Tibial nerve (tissue), 4 donors: ENCODE results near the gene DNAJC11. TPM values are rescaled to one million over a fixed set of nuclear protein-coding genes. Genes with fewer than 3 reads are reported as not detected.

Experiments used
- DNase-seq, 2 donors: peaks; one replicate each; pipeline ENCODE4 v3.0.0-alpha.2; 2019; ENCODE audit warnings: low spot score in 2 of 2
- H3K27ac ChIP-seq, 4 donors: fragments of 200-600 bp; sonication (generic) in 3 of 4; one replicate each; pipeline ENCODE4 v1.5.1; 2017 to 2019; ENCODE audit warnings: mild to moderate bottlenecking in 1 of 4
- H3K27me3 ChIP-seq, 2 donors: fragments of 200-600 bp; sonication (generic) in 1 of 2; one replicate each; pipeline versions ENCODE4 v1.5.1 to v1.6.0; 2017 to 2019
- H3K36me3 ChIP-seq, 3 donors: fragments of 200-600 bp; sonication (generic); one replicate each; pipeline ENCODE4 v1.5.1; 2018 to 2019
- H3K4me1 ChIP-seq, 4 donors: fragments of 200-600 bp; sonication (generic) in 3 of 4; one replicate each; pipeline ENCODE4 v1.5.1; 2017 to 2019
- H3K4me3 ChIP-seq, 4 donors: fragments of 200-600 bp; sonication (generic) in 3 of 4; one replicate each; pipeline ENCODE4 v1.5.1; 2017 to 2019; ENCODE audit warnings: mild to moderate bottlenecking in 1 of 4, moderate library complexity in 1 of 4
- H3K9me3 ChIP-seq, 4 donors: fragments of 200-600 bp; sonication (generic) in 3 of 4; one replicate each; pipeline ENCODE4 v1.5.1; 2017 to 2019
- EP300 ChIP-seq, 2 donors: sonication (generic); formaldehyde crosslinking; IDR thresholded peaks; one replicate each; pipeline ENCODE4 v1.6.1; 2017; ENCODE audit warnings: antibody characterized with exemption in 2 of 2, mild to moderate bottlenecking in 1 of 2
- POLR2A ChIP-seq, 2 donors: fragments of 450-650 bp; IDR thresholded peaks; one replicate each; pipeline ENCODE4 v1.6.1; 2017; ENCODE audit warnings: antibody characterized with exemption in 2 of 2, mild to moderate bottlenecking in 2 of 2, moderate library complexity in 2 of 2
- WGBS, 2 donors: methylation state at CpG; one replicate each; pipeline ENCODE4 v1.1.5; 2018; 5-methylcytosine and 5-hydroxymethylcytosine counted together
- total RNA-seq, 4 donors: library from RNA; depleted of rRNA; stranded (reverse); fragments of >200 nt; gene quantifications; one replicate each; pipeline ENCODE4 v1.1.0, GENCODE V29; 2016
- TF ChIP-seq, protein P1 (sequence below), 5 experiments: fragments of 200-600 bp in 3 of 5; fragments of 450-650 bp in 2 of 5; sonication (generic) in 3 of 5; IDR thresholded peaks; one replicate each; pipeline ENCODE4 v1.5.1; 2016 to 2019; ENCODE audit warnings: antibody characterized with exemption in 5 of 5, mild to moderate bottlenecking in 3 of 5, moderate library complexity in 2 of 5

The DNAJC11 gene
- total RNA-seq, 4 donors from 2014 or later: 24.9 to 36.9 (median 31.7) TPM

DNA sequence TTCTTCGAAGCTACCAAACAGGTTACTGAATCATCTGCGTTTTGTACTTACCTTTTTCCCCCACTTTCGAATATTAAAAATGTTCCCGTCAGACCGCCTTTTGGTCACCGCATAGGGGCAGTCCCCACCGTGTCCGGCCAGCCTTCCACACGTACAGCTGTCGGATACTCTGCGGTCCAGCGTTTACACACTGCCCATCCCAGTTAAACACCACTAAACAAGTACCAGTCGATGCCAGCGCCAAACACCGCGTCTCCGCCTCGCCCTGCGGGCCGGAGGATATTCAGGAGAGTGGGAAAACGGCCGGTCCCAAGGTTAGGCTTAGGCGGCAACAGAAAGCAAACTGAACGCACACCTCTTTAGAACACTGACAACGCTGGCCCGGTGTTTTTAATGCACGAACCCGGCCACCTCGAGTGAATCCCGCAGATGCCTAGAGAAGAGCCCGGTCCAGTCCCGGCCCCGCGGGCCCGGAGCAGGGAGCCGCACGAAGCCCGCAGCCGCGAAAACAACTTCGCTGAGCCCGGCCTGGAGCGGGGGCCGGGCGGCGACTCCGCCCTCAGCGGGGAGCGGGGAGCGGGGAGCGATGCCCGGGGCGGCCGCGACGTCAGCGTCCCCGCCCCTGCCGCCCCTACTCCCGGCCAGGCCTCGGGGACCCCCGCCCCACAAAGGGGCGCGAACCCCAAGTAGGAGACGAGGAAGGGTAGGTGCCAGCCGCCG is 88.8 kb downstream of the DNAJC11 start:
- peaks cover 0 to 49% (median 20%) of the 10 kb centered on the region in 4 donors for H3K4me1 ChIP-seq
- WGBS, 2 donors: 0 to 1% methylated on average over 27 to 32 of the region's 67 CpGs
- peaks cover 0 to 7% (median 0%) of the 10 kb centered on the region in 3 donors for H3K36me3 ChIP-seq
- H3K4me3 ChIP-seq: peak overlapping the region; percentile 78 to 100 (median 96)
- no peaks in the 10 kb centered on the region for H3K9me3 ChIP-seq
- DNase-seq: peak in 1 of 2 donors; percentile 44
- TF ChIP-seq EP300 (IDR thresholded peaks at IDR 0.05) (peak in 1 of 2 donors; percentile 22), POLR2A (IDR thresholded peaks at IDR 0.05) (peak; percentile 29 to 49)
- TF ChIP-seq, protein P1, sequence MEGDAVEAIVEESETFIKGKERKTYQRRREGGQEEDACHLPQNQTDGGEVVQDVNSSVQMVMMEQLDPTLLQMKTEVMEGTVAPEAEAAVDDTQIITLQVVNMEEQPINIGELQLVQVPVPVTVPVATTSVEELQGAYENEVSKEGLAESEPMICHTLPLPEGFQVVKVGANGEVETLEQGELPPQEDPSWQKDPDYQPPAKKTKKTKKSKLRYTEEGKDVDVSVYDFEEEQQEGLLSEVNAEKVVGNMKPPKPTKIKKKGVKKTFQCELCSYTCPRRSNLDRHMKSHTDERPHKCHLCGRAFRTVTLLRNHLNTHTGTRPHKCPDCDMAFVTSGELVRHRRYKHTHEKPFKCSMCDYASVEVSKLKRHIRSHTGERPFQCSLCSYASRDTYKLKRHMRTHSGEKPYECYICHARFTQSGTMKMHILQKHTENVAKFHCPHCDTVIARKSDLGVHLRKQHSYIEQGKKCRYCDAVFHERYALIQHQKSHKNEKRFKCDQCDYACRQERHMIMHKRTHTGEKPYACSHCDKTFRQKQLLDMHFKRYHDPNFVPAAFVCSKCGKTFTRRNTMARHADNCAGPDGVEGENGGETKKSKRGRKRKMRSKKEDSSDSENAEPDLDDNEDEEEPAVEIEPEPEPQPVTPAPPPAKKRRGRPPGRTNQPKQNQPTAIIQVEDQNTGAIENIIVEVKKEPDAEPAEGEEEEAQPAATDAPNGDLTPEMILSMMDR (IDR thresholded peaks at IDR 0.05): no peak
- peak overlapping the region; percentile 83 to 99 (median 96) for H3K27ac ChIP-seq
- no peaks in the 10 kb centered on the region for H3K27me3 ChIP-seq

- Histone ChIP-seq H3K27me3 (no peaks in the 10 kb centered on the region), H3K4me3 (peak overlapping the region; percentile 66 to 95 (median 89)), H3K36me3 (peaks cover 0 to 8% (median under 1%) of the 10 kb centered on the region in 3 donors), H3K9me3 (no peaks in the 10 kb centered on the region), H3K4me1 (peaks cover 0 to 45% (median 34%) of the 10 kb centered on the region in 4 donors), H3K27ac (peak overlapping the region; percentile 95 to 100 (median 98))
- 5 to 8% methylated on average over 19 of the region's 19 CpGs for WGBS, 2 donors
- TF ChIP-seq EP300 (IDR thresholded peaks at IDR 0.05) (peak in 1 of 2 donors; percentile 66), POLR2A (IDR thresholded peaks at IDR 0.05) (no peak)
- TF ChIP-seq, protein P1 (IDR thresholded peaks at IDR 0.05): peak in 2 of 5 experiments; percentile 49 to 65
- peak; percentile 57 to 76 for DNase-seq
Observed at GRCh38 chr1:6603915-6604558, 97.6 kb downstream of the DNAJC11 start.

- peaks cover 0 to 15% (median 7%) of the 10 kb centered on the region in 3 donors for H3K36me3 ChIP-seq
- peaks cover 0 to 51% (median 41%) of the 10 kb centered on the region in 4 donors for H3K4me1 ChIP-seq
- 0 to 1% methylated on average over 33 to 36 of the region's 36 CpGs for WGBS, 2 donors
- TF ChIP-seq POLR2A (IDR thresholded peaks at IDR 0.05) (no peak), EP300 (IDR thresholded peaks at IDR 0.05) (peak in 1 of 2 donors; percentile 61)
- peak in 1 of 2 donors; percentile 48 for DNase-seq
- peak overlapping the region; percentile 66 to 95 (median 89) for H3K4me3 ChIP-seq
- H3K9me3 ChIP-seq: no peaks in the 10 kb centered on the region
- peak overlapping the region; percentile 95 to 100 (median 98) for H3K27ac ChIP-seq
- H3K27me3 ChIP-seq: no peaks in the 10 kb centered on the region
Observed at GRCh38 chr1:6603238-6603914, 98.2 kb downstream of the DNAJC11 start.

GRCh38 chr1:6602669-6603237 is 98.9 kb downstream of the DNAJC11 start, which contains the start of gene KLHL21:
KLHL21 (minus strand) TSS chr1:6602869; CDS start chr1:6602817, 52 bp downstream.
- Histone ChIP-seq H3K4me1 (peaks cover 0 to 58% (median 47%) of the 10 kb centered on the region in 4 donors), H3K9me3 (no peaks in the 10 kb centered on the region), H3K27ac (peak within 1 kb of the TSS; percentile 95 to 100 (median 98)), H3K4me3 (peak within 1 kb of the TSS; percentile 83 to 97 (median 95)), H3K36me3 (peaks cover 0 to 21% (median 13%) of the 10 kb centered on the region in 3 donors), H3K27me3 (no peaks in the 10 kb centered on the region)
- TF ChIP-seq EP300 (IDR thresholded peaks at IDR 0.05) (peak in 1 of 2 donors; percentile 96), POLR2A (IDR thresholded peaks at IDR 0.05) (peak; percentile 63 to 86)
- TF ChIP-seq, protein P1 (IDR thresholded peaks at IDR 0.05): peak in 1 of 5 experiments; percentile 8
- DNase-seq: peak; percentile 75 to 85
- 2% methylated on average over 38 of the region's 84 CpGs; no CpG with 5 or more reads in 1 of the 2 donors for WGBS, 2 donors
